CD4-positive, alpha-beta T cell treated with Interleukin-17A for 4 hours (primary cell): ENCODE data around the gene UNK.
"Not testable (repeated sequence)": the region's sequence is repeated elsewhere in the genome, so short reads cannot be mapped to it uniquely, and the experiment has no call there.

ENCODE experiments used
- DNase-seq: peaks from one replicate; pipeline ENCODE4 v3.0.0-alpha.2; 2020; ENCODE audit warnings: mixed read lengths

UNK gene

DNA sequence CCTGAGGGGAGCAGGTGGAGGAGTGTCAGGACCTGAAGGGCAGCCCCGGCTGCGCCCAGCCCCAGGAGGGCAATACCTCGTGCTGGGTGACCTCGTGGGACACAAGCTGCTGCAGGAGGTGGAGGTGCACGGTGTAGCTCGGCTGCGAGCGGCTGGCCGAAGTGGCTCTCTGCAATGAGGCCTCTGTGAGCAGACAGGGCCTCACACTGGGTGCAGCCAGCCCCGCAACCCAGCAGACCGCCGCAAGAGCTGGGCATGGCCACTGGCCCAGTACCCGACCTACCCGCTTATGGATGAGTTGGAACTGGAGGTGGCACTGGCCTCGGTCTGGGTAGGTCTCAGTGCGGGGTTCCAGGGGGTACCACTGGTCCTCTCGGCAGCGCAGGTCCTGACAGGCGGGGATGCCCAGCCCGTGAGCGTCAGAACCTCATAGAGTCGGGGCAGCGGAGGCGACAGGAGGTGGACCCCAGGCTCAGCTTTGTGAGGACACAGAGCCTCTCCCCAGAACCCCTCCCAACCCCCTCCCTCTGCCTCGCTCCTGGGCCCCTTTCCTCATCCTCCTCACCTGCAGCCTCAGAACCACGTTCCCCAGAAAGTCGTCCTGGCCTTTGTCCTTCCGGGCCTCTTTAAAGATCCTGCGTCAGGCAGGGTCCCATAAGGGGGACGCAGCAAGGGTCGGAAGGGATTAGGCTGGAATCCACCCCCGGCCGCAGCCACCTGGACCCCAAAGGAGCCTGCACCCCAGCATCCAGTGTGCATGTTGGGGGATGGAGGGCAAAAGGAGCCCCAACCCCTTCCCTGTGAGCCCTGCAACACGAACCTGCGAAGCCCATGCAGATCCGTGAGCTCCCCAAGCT, 55.6 kb downstream of the UNK start:
- DNase-seq: no peak

DNA sequence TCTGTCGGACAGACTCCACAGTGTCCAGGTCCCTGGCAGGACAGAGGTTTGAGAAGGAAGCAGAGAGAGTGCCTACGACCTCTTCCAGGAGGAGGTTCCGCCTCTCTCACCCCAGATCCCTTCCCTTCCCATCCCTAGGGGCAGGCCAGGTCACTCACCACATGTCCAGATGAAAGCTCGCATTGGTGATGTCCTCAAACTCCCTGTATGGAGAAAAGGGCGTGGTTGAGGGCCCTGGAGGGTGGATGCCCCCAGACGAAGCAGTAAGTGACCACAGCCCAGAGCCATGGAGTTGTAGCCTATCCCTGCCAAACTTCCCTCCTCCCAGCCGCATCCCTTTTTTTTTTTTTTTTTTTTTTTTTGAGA, 56.2 kb downstream of the UNK start:
- DNase-seq: no peak

DNA sequence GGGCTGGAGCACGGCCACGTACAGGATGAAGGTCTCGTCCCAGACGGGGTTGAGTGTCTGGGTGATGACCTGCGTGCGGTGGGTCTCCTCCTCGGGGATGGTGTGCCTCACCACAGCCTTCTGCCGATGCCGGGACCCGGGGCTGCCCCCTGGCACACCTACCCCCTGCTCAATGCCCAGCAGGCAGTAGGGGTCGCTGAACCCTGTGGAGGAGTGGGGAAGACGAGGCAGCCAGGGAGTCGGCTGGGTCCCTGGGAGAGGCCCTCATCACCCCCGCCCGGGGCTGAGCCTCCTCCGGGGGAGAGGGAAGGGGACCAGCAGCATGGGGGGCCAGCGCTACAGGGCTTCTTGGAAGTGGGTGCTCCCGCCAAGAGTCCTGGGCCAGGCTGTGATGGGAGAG, 57.8 kb downstream of the UNK start:
- no peak for DNase-seq

DNA sequence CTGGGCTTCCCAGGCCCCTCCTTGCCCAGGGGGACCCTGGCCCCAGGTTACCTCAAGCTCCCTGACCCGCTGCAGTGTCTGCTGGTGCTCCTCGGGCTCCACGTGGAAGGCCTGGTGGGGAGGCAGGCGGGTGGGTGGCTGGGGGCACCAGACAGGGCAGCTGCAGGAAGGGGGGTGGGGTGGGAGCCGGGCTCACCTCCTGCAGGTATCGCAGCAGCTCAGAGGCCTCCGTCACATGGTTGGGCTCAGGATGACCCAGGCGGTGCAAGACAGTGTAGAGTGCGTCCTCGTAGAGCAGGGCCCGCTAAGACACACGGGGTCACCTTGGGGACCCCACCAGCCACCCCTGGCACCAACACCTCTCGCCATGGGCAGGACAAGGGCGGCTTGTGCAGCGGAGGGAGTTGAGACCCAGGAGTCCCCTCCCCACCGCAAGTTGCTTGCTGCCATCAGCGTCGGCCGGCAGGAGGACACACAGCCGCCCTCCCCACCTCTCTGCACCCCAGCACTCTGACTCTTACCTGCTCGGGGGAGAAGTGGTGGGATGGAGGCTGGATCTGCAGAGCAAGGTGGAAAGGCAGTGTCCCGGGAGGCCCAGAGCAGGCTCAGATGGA, 58.5 kb downstream of the UNK start:
- peak; percentile 57 for DNase-seq

DNA sequence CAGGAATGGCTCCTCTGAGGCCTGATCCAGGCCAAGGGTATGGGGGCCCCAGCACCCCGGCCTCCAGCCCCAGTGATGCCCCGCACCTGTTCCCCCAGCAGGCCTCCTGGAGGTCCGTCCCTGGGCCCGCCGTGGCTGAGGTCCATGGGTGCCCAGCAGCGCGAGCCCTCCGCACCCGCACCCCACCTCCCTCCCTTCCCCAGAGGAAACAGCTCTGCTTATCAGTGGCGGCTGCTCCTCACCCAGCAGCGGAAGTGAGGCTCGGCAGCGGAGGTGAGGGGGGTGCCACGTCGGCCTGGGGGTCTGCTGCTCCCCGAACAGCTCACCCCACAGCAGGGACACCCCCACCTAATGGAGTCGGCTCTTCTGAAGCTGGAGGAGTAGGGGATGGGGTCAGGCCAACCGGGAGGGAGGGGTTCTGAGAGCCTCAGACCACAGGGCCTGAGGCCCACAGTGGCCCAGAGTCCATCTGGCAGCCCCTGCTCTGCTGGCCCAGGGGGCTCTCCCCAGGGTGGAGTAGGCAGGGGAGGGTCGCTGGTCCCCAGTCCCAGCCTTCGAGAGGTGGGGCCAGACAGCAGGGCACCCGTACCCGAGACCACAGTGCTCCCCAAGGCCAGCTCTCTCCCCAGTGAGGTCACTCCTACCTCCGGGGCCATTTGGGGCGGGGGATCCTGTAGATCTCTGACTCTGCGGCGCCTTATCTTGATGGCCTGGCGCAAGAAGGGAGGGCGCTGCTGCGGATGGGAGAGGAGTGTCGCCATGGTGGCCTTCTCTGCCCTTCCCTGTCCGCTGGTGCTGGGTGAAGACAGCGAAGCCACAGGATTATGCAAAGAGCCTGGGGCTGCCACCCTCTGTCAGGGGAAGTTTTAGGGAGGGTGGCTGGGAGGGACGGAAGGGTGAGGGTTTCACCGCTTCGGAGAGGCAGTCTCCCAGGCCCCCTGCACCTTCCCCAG, 59.2 kb downstream of the UNK start, which contains the start of gene UNC13D:
UNC13D (minus strand) TSS at position 828 of the 953 bp plus-strand sequence; CDS start at position 761, 67 bp downstream.
- peak; percentile 79 for DNase-seq

DNA sequence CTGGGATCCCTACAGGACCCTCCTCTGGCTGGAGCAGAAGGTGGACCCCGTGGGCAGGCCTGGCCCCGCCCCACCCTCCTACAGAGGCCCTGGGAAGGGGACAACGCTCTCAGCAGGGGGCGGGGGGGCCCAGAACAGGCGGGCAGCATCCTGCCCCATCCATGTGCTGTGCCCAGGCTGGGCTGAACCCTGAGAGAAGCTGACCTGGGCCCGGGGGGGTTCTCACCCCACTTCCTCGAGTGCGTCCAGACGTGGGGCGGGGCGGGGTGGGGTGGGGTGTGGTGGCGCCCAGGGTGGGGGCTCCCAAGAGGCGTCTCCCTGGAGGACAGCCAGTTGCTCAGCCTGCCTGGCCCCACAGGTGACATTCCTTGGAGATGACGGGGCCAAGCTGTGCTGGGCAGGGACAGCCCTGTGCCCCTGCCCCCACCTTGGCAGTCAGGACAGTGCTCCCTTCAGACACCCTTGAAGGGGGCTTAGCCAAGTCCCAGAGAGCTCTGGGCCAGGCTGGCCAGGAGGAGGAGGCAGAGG, 60.0 kb downstream of the UNK start:
- peak; percentile 45 for DNase-seq

DNA sequence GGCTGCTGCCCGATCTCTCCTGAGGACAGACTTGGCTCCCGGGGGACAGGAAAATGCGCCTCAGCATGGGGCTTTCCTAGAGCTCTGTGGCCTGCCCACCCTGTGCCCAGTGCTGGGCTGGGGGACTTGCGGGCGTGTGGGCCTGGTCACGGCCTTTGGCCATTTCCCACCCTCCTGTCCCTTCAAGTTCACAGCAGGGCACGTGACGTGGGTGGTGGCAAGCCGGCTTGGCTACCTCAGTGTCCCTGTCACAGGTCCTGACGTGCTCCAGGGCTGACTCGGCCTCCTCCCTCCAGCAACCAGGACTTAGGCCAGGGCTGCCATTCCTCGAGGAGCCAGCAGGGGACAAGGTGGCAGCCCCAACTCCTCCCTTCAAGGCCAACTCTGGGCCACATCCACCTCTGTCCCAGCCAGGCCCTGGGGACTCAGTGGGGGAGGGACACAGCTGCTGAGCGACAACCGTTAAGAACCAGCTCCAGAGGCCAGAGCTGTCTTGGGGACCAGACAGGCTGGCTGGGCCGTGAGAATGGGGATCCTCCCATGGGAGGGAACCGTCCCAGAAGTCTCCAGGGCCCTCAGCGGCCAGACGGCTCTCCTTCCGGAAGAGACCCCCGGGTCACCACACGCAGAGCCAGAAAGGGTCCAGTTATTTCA, 60.6 kb downstream of the UNK start:
- peak; percentile 68 for DNase-seq

DNA sequence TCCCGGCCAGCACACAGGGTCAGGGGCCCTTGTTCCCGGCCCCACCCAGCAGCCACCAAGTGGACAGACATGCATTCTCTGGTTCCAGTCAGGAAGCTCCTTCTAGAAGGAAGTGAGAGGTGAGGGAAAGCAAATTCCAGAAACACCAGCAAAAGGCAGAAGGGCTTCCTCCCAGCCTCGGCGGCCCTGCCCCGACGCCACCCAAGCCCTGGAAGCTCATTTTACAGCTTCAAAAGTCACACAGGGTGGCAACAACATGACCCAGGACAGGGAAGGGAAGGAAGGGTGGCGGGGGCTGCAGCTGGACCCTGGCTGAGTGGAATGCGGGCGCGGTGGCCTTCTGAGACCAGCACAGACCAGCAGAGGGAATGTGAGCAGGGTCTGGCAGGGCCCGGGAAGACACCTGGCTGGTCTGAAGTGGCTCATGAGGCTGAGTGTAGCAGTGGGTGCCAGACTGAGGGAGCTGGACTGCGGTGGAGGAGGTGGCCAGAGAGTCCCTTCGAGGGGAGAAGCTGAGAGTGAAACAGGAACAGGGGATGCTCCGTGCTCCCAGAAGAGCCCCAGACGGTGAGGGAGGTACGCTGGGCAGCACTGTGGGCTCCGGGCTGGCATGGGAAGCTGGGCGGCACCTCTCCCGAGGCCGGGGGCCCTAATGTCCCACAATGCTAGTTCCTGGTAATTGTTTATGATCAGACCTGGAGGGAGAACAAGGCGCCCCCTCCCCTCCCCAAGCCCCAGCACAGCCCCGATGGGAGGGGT, 61.5 kb downstream of the UNK start:
- no peak for DNase-seq

DNA sequence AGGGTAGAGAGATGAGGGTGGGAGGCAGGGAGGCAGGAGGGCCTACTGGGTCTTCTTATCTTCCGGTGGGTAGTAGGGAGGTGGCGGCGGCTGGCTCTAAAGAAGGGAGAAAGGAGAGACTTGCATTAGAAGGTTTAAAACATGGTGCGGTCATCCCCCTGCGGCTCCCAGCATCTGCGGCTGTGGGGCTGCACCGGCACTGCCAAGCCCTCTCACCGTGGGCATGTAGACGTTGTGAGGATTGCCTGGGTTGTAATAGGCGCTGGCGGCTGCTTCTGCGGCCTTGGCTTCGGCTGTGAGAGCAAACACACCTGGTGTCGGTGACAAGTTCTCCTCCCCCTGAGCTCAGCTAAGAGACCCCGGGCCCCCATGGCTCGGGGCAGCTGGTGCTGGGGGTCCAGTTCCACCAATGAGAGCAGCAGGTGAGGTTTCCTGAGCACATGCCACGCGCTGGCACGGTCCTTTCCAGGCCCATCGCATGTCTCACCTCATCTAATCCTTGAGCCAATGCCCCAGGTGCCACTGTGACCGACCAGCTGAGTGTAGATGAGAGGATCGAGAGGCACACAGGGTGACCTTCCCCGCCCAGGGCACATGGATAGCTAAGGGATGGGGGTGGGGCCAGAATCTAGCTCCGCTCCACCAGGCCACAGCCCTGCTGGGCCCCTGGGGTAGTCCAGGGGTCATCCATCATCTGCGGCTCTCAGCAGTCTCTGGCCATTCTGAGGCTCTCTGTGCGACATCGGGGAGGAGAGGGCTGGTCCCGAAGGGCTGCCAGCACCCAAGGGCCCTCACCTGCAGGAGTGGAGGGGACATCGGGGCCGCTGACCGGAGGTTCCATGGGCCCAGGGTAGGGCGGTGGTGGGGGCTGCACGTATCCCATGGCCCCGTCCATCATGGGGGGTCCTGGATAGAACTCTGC, 62.3 kb downstream of the UNK start:
- DNase-seq: no peak

DNA sequence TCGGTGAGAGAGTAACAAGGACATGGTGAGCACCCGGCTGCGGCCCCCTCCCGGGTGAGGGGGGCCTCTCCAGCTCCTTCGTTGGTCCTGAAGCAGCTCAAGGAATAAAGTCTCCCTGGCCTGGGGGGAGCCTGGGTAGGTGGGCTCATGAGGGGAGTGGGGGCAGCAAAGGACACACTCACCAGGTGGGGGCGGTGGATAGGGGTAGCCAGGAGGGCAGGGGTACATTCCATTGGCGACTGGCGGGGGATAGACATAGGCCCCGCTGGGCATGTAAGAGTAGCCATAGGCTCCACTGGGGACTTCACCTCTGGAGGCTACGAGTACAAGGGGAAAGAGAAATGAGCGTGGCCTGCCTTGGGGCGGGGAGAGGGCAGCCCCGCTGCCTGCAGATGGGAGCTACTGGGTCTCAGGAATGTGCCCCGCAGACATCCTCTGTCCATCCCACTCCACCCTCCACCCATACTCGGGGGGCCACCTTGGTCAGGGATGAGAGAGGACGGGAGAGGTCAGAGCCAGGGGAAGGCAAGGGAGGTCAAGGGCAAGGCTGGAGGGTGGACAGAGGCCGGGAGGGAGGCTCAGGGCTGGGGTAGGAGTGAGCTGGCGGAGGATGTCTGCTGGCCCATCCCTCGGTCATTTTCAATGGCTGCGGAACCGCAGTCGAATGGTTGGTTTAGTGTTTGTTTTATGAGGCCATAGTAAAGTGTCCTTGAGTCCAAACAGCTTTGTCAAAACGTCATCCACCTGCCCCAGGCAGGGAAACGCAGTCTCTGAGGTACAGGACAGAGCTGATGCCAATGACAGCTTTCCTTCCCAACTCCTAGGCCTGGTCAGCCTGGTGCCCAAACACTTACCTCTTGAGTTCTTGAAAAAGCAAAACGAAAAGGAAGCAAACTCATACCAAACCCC, 63.3 kb downstream of the UNK start:
- DNase-seq: no peak

DNA sequence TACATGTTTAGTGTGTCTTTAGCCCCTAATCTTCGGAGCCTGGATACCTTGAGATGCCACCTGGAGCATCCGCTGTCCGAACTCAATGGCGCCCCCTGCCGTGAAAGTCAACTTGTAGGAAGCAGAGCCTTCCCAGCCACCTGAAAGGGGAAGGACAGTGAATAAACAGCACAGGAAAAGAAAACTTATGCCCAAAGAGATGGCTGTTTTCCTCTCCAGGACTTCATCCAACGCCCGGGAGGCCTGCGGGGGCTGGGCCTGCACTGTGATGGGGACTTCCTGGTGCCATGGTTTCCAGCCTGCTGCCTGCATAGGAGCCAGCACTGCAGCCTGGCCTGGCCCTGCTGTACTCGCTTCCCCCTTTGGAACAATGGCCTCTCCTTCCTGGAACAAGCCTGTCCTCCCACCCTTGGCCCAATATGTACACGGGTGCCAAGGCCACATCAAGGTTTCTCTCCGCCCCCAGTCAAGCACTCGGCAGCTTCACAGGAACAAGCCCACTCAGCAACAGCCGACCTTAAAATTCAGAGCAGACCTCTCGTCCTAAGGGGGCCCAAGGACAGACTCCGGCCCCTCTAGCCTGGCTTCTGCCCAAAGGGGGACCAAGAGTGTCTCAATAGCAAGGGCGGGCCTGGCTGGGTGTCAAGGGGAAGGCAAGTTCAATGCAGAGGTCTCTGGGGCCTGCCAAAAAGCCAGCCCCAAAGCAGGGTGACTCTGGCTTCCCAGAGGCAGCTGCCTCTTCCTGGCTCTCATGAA, 64.1 kb downstream of the UNK start:
- DNase-seq: peak; percentile 92

DNA sequence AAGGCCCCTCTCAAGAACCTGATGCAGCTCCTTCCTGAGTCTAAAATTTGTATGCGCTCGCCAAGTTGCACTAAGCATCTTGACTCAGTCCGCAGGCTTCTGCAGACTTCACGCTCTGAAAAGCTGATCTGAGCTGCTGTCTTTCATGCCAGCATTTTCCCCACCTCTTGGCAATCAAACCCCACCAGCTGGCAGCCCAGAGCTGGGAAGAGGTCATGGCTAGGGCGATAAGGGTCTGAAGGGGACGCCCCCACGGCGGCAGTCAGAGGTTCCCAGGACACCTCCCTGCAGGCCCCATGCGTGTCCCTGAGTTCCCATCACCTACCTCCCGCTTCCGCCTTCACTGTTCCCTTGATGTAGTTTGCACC, 64.7 kb downstream of the UNK start:
- DNase-seq: no peak

DNA sequence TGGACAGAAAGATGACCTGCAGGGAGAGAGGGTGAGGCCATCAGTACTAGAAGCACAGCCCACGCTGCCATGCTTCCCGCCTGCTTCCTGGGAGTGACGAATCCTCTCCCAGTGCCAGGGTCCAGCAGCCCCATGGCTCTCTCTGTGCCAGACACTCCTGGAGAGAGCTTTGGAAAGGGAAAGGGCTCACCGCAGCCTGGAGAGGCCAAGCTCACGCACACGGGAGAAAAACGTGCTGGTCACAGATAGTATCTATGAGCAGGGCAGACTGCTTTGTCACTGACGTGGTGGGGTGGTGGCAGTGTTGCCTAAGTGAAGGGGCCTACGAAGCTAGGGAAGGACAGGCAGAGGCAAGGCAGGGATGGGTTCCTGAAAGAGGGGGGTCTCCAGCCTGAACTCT, 65.1 kb downstream of the UNK start:
- DNase-seq: no peak

DNA sequence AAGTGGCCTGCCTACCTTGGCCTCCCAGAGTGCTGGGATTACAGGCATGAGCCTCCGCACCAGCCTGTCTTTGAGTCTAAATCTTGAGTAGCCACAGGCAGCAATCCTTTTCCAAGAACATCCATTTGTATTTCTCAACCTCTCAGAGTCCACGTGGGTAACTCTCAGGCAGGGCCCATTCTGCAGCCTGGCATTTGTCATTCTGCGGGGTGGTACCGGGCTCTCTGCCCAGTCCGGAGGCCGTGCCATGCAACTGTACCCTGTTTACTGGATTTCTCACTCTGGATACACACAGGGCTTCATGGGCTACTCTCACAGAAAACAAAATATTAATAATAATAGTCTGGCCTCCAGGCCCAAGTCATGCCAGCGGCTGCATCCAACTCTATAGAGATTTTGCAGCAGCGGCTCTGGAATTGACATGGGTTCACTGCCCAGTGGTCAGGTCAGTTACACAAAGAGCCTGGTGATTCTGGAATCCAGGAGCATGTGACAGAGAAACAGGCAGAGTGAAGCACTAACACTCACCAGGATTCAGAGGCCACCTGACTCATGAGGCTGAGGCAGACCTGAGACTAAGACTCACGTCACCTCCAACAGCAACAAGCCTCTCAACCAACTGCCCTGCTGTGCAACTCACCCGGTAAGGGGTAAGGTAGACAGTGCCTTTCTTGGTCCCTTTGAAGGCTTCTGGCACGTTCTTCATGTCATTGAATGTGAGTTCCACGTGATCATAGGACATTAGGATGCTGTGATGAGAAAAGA, 66.5 kb downstream of the UNK start:
- DNase-seq: no peak

DNA sequence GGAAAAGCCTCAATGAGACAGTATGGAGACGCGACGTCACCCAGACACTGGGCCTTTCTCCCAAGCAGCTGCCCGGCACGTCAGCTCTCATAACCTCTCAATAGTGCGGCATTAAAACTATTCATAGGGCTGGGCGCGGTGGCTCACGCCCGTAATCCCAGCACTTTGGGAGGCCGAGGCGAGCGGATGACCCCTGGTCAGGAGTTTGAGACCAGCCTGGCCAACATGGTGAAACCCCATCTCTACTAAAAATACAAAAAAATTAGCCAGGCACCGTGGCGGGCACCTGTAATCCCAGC, 67.0 kb downstream of the UNK start:
- not testable (repeated sequence) for DNase-seq

DNA sequence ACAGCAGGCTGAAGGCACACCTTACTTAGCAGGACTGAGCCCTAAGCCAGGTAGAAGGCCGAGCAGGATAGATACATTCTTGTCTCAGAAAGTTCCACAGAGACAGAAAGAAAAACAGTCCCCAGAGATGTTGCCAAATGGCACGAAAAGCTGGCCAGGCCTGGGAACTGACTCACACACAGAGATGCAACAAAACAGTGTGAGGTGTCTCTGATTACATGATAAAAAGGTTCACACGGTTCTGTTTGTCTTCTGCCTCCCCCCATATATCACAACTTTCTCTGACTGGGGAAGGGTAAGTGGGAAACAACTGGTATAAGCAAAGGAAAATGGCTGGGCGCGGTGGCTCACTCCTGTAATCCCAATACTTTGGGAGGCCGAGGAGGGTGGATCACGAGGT, 68.8 kb downstream of the UNK start:
- no peak for DNase-seq

DNA sequence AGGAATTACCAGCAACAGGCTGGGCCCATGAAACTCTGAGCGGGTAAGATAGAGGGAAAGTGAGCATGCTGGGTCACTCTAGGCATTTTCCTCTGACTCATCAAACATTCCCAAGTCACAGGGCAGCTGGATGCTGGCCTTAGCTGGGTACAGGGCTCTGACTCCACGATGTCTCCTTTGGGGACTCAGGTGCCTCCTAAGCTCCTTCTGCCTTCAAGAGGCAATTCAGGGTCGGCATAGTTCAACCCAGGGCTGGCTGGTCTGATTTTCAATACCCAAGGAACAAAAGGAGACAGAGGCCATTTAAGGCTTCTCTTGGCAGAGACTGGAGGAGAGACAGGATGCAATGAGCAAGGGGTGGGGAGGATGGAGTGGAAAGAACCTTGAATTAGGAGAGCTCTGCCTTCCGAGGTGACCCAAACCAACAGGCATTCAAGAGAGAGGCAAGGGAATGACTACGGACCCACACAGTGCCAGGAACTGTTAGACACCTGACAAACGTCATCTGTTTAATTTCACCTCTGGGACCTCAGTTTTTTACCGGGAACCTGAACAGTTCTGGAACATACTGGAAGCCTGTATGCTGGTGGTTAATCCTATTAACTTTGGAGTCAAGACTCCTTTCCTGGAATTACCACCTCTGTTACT, 69.6 kb downstream of the UNK start:
- DNase-seq: no peak

DNA sequence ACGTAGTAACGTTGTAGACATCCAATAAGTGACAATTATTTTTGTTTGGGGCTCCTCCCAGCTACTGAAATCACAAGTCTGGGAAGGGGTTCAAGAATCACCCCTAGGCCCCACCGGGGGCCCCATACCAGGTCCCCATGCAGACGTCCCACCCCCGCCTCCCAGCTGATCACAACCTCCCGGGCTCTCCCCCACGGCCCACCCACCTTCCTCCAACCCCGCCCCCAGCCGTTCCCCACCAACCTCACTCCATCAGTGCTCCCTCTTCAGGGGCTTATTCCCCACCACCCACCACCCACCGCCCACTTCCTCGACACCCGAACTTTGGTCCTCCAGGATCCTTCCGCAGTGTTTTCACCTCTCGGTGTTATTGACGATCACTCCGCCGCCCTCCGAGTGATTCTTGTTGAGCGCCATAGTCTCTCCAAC, 70.3 kb downstream of the UNK start:
- DNase-seq: no peak
